Measurements from ENCODE around the gene TSC22D2. TPM values are rescaled to one million over a fixed set of nuclear protein-coding genes. Genes with fewer than 3 reads are reported as not detected.
A peak's percentile ranks its signal among the peaks of the same experiment; 100 is the strongest.

TSC22D2 gene
- total RNA-seq, 2 experiments from 2014 or later: 47.3 to 49.3 TPM

- peaks cover 39% of the 10 kb centered on the region for H3K36me3 Mint-ChIP-seq (ENCODE audit: low read depth)
- H3K27ac Mint-ChIP-seq: no peak overlapping the region
- H3K9me3 Mint-ChIP-seq: no peaks in the 10 kb centered on the region
- TF ChIP-seq CTCF (IDR thresholded peaks at IDR 0.05): no peak
- ATAC-seq (ENCODE audit: poor library complexity): no peak
- Histone ChIP-seq H3K9me3 (ENCODE audit: control insufficient read depth in 1 of 2, insufficient read depth in 1 of 2, low read length in 2 of 2) (no peaks in the 10 kb centered on the region), H3K36me3 (ENCODE audit: insufficient read depth, low read length) (peaks cover 9% of the 10 kb centered on the region), H3K27ac (ENCODE audit: low read depth in 1 of 2, low read length in 2 of 2) (no peak overlapping the region), H3K27me3 (ENCODE audit: control insufficient read depth in 1 of 2, insufficient read depth in 2 of 2, low read length in 2 of 2) (no peaks in the 10 kb centered on the region), H3K4me3 (ENCODE audit: low read length) (no peak overlapping the region), H3K4me1 (ENCODE audit: insufficient read depth, low read length) (peaks cover 11% of the 10 kb centered on the region)
- intact Hi-C loops (cut with DNase I, micrococcal nuclease): loop anchor here (5.0 kb wide), 4 partner anchors 32 to 787 kb away; partner anchors contain the start of gene GPR171 (in 1 of the 2)
- CTCF ChIA-PET: interaction anchor here (0.7 to 1.4 kb wide), 2 partner anchors 14 to 100 kb away, joined by 3 read pairs; no protein-coding TSS in a partner anchor
- POLR2A ChIA-PET: interaction anchor here (1.0 to 1.5 kb wide), 2 partner anchors 15 to 131 kb away, joined by 3 to 8 read pairs; partner anchors contain the start of genes EIF2A and SERP1
- no peaks in the 10 kb centered on the region for H3K27me3 Mint-ChIP-seq
- H3K4me3 Mint-ChIP-seq: peak overlapping the region; percentile 52
- no peak for DNase-seq
- H3K4me1 Mint-ChIP-seq (ENCODE audit: low read depth): peaks cover 84% of the 10 kb centered on the region
These were observed 6.9 kb downstream of the TSC22D2 start for GRCh38 chr3:150414959-150415358.

GRCh38 chr3:150419076-150419868, 11.2 kb downstream of the TSC22D2 start:
- H3K27me3 Mint-ChIP-seq: no peaks in the 10 kb centered on the region
- Histone ChIP-seq H3K27me3 (ENCODE audit: control insufficient read depth in 1 of 2, insufficient read depth in 2 of 2, low read length in 2 of 2) (no peaks in the 10 kb centered on the region), H3K4me1 (ENCODE audit: insufficient read depth, low read length) (peaks cover 5% of the 10 kb centered on the region), H3K4me3 (ENCODE audit: low read length) (no peak overlapping the region), H3K9me3 (ENCODE audit: control insufficient read depth in 1 of 2, insufficient read depth in 1 of 2, low read length in 2 of 2) (no peaks in the 10 kb centered on the region), H3K36me3 (ENCODE audit: insufficient read depth, low read length) (peaks cover 8% of the 10 kb centered on the region), H3K27ac (ENCODE audit: low read depth in 1 of 2, low read length in 2 of 2) (no peak overlapping the region)
- TF ChIP-seq CTCF (IDR thresholded peaks at IDR 0.05): no peak
- no peak for ATAC-seq (ENCODE audit: poor library complexity)
- POLR2A ChIA-PET: interaction anchor here (2.3 kb wide), 1 partner anchor 10 kb away, joined by 11 read pairs; the partner anchor contains the start of gene TSC22D2
- CTCF ChIA-PET: interaction anchor here (0.8 kb wide), 1 partner anchor 9 kb away, joined by 3 read pairs; no protein-coding TSS in a partner anchor
- H3K27ac Mint-ChIP-seq: no peak overlapping the region
- peaks cover 34% of the 10 kb centered on the region for H3K36me3 Mint-ChIP-seq (ENCODE audit: low read depth)
- intact Hi-C loops (cut with DNase I, micrococcal nuclease): no loop called here
- peak overlapping the region; percentile 22 for H3K4me3 Mint-ChIP-seq
- DNase-seq: no peak
- peaks cover 84% of the 10 kb centered on the region for H3K4me1 Mint-ChIP-seq (ENCODE audit: low read depth)
- no peaks in the 10 kb centered on the region for H3K9me3 Mint-ChIP-seq

GRCh38 chr3:150419959-150420358, 11.9 kb downstream of the TSC22D2 start:
- no peak for DNase-seq
- Mint-ChIP-seq H3K27ac (no peak overlapping the region), H3K27me3 (no peaks in the 10 kb centered on the region), H3K9me3 (no peaks in the 10 kb centered on the region), H3K36me3 (ENCODE audit: low read depth) (peaks cover 31% of the 10 kb centered on the region), H3K4me1 (ENCODE audit: low read depth) (peaks cover 79% of the 10 kb centered on the region), H3K4me3 (peak overlapping the region; percentile 55)
- TF ChIP-seq CTCF (IDR thresholded peaks at IDR 0.05): no peak
- no peaks in the 10 kb centered on the region for H3K9me3 ChIP-seq (ENCODE audit: control insufficient read depth in 1 of 2, insufficient read depth in 1 of 2, low read length in 2 of 2)
- H3K27ac ChIP-seq (ENCODE audit: low read depth in 1 of 2, low read length in 2 of 2): no peak overlapping the region
- POLR2A ChIA-PET: interaction anchor here (2.3 kb wide), 1 partner anchor 11 kb away, joined by 11 read pairs; the partner anchor contains the start of gene TSC22D2
- no peaks in the 10 kb centered on the region for H3K27me3 ChIP-seq (ENCODE audit: control insufficient read depth in 1 of 2, insufficient read depth in 2 of 2, low read length in 2 of 2)
- CTCF ChIA-PET: interaction anchor here (0.8 kb wide), 1 partner anchor 10 kb away, joined by 3 read pairs; no protein-coding TSS in a partner anchor
- peaks cover 8% of the 10 kb centered on the region for H3K36me3 ChIP-seq (ENCODE audit: insufficient read depth, low read length)
- intact Hi-C loops (cut with DNase I, micrococcal nuclease): no loop called here
- ATAC-seq (ENCODE audit: poor library complexity): no peak
- peaks cover 4% of the 10 kb centered on the region for H3K4me1 ChIP-seq (ENCODE audit: insufficient read depth, low read length)
- H3K4me3 ChIP-seq (ENCODE audit: low read length): no peak overlapping the region

Data from CD4-positive, alpha-beta T cell (primary cell).